Dendritic cell treated with granulocyte-macrophage colony-stimulating factor and Interleukin-4, amounts not matched to agents 40 ng/mL and 50 ng/mL, for 4 days (primary cell): Measurements from ENCODE around the gene CSMD2.

ENCODE experiments used
- H3K27ac Mint-ChIP-seq: one replicate; pipeline ENCODE4 v1.8.0; 2022; ENCODE audit warnings: mild to moderate bottlenecking, mixed read lengths
- H3K27me3 Mint-ChIP-seq: one replicate; pipeline ENCODE4 v1.8.0; 2022; ENCODE audit warnings: mild to moderate bottlenecking, mixed read lengths
- H3K36me3 Mint-ChIP-seq: one replicate; pipeline ENCODE4 v1.8.0; 2022; ENCODE audit warnings: low read depth, mixed read lengths
- H3K4me1 Mint-ChIP-seq: one replicate; pipeline ENCODE4 v1.8.0; 2022; ENCODE audit warnings: low read depth, mixed read lengths
- H3K4me3 Mint-ChIP-seq: one replicate; pipeline ENCODE4 v1.8.0; 2022; ENCODE audit warnings: mild to moderate bottlenecking, moderate library complexity, mixed read lengths
- H3K9me3 Mint-ChIP-seq: one replicate; pipeline ENCODE4 v1.8.0; 2022; ENCODE audit warnings: mixed read lengths
- intact Hi-C: fragments of 100-400 bp; cut with micrococcal nuclease; formaldehyde crosslinking; loops from one replicate; pipeline ENCODE4 v1.15.0; 2022

The CSMD2 gene

DNA sequence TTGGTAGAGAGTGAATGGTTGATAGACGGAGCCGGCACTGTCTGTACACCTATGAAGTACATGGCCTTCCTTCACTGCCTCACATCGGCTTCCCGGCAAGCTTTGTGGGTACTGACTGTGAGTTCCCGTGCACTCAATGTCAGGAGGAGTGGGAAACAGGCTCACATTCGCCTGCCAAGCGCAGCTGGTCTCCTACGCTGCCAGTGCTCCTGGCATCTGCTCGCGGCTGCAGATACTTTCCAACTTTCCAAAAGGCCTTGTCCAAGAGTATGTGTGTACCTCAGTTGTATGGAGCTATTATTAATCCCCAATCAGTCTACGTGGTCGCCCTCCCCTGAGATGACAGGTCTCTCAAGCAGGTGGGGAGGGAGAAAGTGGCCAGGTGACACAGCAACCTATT is 511.8 kb downstream of the CSMD2 start:
- H3K36me3 Mint-ChIP-seq, result no peaks in the 10 kb centered on the region
- intact Hi-C loops, result no loop called here
- no peaks in the 10 kb centered on the region for H3K9me3 Mint-ChIP-seq
- no peaks in the 10 kb centered on the region for H3K27me3 Mint-ChIP-seq
- no peak overlapping the region for H3K27ac Mint-ChIP-seq
- H3K4me3 Mint-ChIP-seq, result no peak overlapping the region
- peaks cover 13% of the 10 kb centered on the region for H3K4me1 Mint-ChIP-seq

DNA sequence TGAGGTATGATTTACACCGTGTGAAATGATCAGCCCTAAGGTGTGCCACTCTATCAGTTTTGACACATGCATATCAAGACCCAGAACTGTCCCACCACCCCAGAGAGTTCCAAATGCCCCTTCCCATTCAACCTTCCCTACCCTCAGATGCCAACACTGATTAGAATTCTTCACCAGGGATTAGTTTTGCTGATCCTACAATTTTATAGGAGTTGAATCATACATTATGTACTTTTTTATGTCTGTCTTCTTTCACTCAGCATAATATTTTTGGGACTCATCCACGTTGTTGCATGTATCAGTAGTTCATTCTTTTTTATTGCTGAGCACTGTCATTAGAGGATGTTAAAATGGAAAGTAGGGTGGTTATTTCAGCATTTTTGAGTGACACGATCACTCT is 514.3 kb downstream of the CSMD2 start:
- H3K27ac Mint-ChIP-seq, result no peak overlapping the region

DNA sequence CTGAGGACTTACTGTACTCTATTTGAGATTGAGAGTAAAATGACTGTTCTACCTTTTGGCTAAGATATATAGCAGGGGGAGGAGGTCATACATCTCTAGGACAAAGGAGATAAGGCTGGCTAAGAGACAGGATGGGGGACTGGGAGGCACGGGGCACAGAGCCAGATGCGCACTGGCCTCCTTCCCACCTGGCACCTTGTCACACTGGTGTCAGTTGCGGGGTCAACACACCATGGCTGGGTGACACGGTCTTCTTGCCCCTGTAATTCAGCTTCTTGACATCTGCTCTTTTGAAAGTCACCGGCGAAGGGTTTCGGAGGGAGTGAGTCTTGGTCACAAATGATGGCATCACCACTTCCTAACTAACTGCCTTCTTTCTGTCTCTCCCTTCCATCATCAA is 515.3 kb downstream of the CSMD2 start:
- intact Hi-C loops, result no loop called here

More for the DNA sequence above, 514.3 kb downstream of the CSMD2 start:
- no peaks in the 10 kb centered on the region for H3K36me3 Mint-ChIP-seq
- H3K27me3 Mint-ChIP-seq, result no peaks in the 10 kb centered on the region
- H3K9me3 Mint-ChIP-seq, result no peaks in the 10 kb centered on the region
- peaks cover under 1% of the 10 kb centered on the region for H3K4me1 Mint-ChIP-seq
- H3K4me3 Mint-ChIP-seq, result no peak overlapping the region
- intact Hi-C loops, result no loop called here

DNA sequence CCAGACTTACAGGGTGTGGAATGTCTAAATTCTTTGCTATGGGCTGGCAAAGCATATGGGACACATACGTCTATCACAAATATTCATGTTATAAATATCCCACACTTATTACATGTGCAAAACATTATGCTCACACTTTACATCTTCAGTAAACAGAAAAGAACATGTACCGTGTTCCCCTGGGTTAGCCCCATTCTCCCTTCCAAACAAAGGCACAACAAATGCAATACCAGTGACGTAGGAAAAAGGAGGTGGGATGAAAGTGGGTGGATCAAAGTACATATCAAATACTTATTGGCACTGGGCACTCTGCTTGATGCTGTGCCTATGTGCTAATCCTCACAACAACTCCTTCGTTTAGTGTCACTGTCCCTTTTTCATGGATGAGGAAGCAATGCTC is 521.8 kb downstream of the CSMD2 start:
- Mint-ChIP-seq H3K9me3 (no peaks in the 10 kb centered on the region), H3K4me3 (no peak overlapping the region), H3K27ac (no peak overlapping the region), H3K27me3 (peaks cover 5% of the 10 kb centered on the region), H3K4me1 (no peaks in the 10 kb centered on the region), H3K36me3 (no peaks in the 10 kb centered on the region)
- intact Hi-C loops, result no loop called here

More for the DNA sequence above, 515.3 kb downstream of the CSMD2 start:
- H3K4me3 Mint-ChIP-seq, result no peak overlapping the region
- no peaks in the 10 kb centered on the region for H3K36me3 Mint-ChIP-seq
- H3K4me1 Mint-ChIP-seq, result no peaks in the 10 kb centered on the region
- H3K27me3 Mint-ChIP-seq, result no peaks in the 10 kb centered on the region
- H3K9me3 Mint-ChIP-seq, result no peaks in the 10 kb centered on the region
- H3K27ac Mint-ChIP-seq, result no peak overlapping the region

DNA sequence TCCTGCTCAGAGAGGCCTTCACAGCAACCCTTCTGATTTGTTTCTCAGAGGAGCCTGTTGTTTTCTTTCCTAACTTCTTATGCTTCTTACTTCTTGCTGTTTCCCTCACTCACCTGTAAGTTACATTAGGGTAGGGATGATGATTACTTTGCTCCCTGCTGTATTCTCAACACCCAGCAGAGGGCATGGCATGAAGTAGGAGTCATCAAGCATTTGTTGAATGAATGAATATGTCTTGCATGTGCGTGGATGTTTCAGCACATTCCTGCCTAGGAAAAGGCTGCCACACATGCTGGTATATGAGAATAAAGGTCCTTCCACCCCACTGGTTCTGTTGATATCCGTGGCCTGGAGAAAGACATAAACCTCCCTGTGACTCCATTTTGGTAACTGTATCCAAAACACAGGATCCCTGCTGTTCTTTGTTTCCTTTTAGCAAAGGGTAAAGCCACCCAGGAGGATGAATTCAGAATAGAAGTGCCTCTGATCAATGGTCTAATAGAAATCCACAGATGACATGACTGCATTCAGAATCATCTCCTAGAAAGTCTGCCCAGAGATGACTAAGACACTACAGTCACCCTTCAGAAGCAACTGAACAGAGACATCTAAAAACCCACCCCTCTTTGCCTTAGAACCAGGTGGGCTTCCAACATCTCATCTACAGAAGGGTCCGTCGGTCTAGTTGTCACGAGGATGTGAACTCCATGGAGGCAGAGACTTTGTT is 523.8 kb downstream of the CSMD2 start:
- Mint-ChIP-seq H3K9me3 (no peaks in the 10 kb centered on the region), H3K4me1 (no peaks in the 10 kb centered on the region), H3K4me3 (no peak overlapping the region), H3K27me3 (peaks cover 6% of the 10 kb centered on the region), H3K27ac (no peak overlapping the region), H3K36me3 (no peaks in the 10 kb centered on the region)
- intact Hi-C loops, result no loop called here

DNA sequence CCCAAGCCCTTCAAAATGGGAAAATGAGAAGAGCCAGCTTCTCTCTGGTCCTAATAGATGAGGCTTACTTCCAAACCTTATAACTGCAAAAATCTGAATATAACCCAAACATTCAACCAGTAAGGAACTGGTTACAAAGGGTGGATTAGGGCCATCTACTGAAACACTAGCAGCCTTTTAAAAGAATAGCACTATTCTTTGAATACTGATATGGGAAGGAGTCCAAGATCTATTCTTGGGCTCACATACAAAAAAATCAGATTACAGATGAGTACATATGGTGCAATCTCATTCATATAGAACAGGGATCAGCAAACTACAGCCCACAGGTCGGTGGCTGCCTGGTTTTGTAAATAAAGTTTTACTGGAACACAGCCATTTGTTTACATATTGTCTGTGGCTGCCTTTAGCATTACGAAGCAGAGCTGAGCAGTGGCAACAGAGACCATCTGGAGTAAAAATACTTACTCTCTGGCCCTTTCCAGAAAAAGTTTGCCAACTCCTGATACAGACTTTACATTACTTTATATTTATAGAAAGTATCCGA is 524.8 kb downstream of the CSMD2 start:
- Mint-ChIP-seq H3K27ac (no peak overlapping the region), H3K4me1 (no peaks in the 10 kb centered on the region), H3K27me3 (peaks cover 6% of the 10 kb centered on the region), H3K4me3 (no peak overlapping the region), H3K36me3 (no peaks in the 10 kb centered on the region), H3K9me3 (no peaks in the 10 kb centered on the region)
- intact Hi-C loops, result no loop called here

DNA sequence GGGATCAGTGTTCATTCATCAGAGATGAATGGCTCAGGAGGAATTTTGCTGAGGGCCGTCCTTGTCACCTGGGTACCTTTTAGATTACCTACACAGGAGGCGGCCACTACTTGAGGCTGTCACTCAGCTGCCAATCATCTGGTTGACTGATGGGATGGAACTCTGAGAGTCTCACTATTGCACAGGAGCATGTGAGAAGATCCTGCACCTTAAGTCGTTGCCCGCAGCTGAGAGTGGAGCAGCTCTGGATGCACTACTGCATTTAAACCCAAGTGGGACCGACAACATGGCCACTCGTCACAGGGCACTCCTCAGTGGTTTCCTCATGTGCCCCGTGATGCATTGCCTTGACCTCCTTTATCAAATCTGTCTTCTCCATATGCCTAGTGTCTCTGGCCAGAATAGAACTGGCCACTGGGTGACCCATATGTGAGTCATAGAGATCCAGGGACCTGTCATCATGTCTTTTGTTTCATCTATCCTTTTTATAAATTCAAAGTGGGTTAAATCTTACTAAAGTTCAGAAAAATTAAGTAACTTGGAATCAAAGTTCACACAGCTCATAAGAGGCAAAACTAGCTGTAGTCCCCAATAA is 527.1 kb downstream of the CSMD2 start:
- intact Hi-C loops, result no loop called here
- H3K36me3 Mint-ChIP-seq, result no peaks in the 10 kb centered on the region
- no peaks in the 10 kb centered on the region for H3K4me1 Mint-ChIP-seq
- H3K9me3 Mint-ChIP-seq, result no peaks in the 10 kb centered on the region
- no peak overlapping the region for H3K27ac Mint-ChIP-seq
- H3K27me3 Mint-ChIP-seq, result peaks cover 21% of the 10 kb centered on the region
- H3K4me3 Mint-ChIP-seq, result no peak overlapping the region

DNA sequence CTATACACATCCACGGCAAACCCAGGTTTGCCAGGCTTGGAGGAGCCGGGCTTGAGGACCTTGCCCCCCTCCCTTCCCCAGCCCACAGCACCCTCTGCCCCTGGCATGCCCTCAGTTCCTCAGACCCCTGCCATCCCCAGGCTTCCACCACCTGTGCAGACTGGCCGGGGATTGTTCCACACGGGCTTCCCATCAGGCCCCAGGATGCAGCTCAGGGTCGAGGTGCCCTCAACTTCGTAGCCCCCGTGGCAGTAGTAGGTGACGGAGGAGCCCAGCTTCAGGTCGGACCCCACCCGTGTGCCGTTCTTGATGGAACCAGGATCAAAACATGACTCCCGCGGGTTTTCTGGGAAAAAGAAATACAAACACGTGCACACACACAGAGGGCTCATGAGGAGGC is 528.8 kb downstream of the CSMD2 start:
- no peak overlapping the region for H3K4me3 Mint-ChIP-seq
- H3K4me1 Mint-ChIP-seq, result no peaks in the 10 kb centered on the region
- intact Hi-C loops, result no loop called here

DNA sequence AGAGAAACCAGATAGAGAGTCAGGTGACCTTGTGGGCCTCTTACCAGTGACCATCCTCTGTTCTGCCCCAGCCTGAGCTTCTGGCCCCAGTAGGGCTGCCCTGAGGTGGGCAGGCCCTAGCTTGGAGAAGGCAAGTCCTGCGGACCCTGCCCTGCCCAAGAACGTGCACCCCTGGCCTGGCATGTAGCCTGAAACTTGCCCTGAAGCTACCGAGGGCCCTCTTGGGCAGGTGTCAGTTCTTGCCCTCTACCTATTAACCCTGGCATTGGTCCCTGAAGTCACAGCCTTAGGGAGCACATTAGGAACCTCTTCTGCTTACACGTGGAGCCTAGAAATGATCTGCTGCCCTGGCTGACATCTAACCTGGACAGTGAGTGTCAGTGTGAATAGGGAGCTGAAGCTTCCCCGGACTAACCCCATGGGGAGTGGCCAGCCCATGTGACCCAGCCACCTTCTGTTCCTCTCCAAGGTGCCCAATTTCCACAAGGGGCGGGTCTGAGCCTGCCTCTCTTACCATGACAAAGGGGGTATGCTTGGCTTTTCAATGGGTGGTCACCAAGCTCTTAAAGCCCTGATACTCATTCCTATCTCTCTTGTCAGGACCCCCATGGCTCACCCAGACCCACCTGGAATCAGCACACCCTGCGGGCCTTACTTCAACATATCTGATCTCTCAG is 529.6 kb downstream of the CSMD2 start:
- peaks cover 19% of the 10 kb centered on the region for H3K27me3 Mint-ChIP-seq
- H3K27ac Mint-ChIP-seq, result no peak overlapping the region
- no peaks in the 10 kb centered on the region for H3K36me3 Mint-ChIP-seq
- no peaks in the 10 kb centered on the region for H3K9me3 Mint-ChIP-seq
- no peaks in the 10 kb centered on the region for H3K4me1 Mint-ChIP-seq
- H3K4me3 Mint-ChIP-seq, result no peak overlapping the region
- intact Hi-C loops, result no loop called here

More for the DNA sequence above, 528.8 kb downstream of the CSMD2 start:
- H3K9me3 Mint-ChIP-seq, result no peaks in the 10 kb centered on the region
- peaks cover 19% of the 10 kb centered on the region for H3K27me3 Mint-ChIP-seq
- no peaks in the 10 kb centered on the region for H3K36me3 Mint-ChIP-seq
- no peak overlapping the region for H3K27ac Mint-ChIP-seq

DNA sequence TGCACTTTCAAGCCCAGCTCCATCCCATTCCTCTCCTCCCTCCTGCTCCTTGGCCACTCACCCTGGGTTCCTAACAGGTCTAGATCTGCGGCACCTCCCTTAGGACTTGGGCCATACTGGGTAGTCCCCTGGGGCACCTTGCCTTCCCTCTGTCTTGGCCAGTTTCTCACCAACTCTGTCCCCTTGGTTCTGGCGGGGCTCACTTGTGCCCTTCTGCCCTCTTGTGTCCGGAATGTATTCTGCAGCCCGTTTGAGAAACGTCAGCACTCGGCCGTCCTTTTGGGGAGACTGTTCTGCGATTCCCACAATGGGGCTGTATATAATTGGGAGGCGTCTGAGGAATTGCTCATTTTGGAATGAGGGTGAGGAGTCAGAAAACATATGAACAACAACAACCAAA is 530.2 kb downstream of the CSMD2 start:
- Mint-ChIP-seq H3K27ac (no peak overlapping the region), H3K9me3 (no peaks in the 10 kb centered on the region), H3K27me3 (peaks cover 22% of the 10 kb centered on the region), H3K4me3 (no peak overlapping the region), H3K4me1 (no peaks in the 10 kb centered on the region), H3K36me3 (no peaks in the 10 kb centered on the region)
- intact Hi-C loops, result loop anchor here (5.0 kb wide), 1 partner anchor 1107 kb away; no protein-coding TSS in a partner anchor

DNA sequence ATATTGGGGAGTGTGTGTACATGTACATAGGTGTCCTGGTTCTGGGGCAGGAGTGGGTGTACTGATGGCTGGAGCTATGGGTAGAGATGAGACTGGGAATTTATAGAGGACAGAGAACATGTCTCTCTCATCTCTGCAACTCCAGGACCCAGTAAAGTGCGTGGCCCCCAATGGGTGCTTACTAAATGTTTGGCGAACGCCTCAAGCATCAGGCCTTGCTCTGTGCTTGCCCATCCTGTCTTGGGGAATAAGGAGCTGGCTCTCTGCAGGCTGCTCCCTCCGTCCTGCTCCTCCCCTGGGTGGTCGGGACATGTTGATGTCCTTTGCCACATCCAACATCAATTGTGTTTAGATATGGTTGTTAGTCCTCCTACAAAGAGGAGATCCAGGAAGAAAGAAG is 530.9 kb downstream of the CSMD2 start:
- intact Hi-C loops, result loop anchor here (5.0 kb wide), 1 partner anchor 1108 kb away; no protein-coding TSS in a partner anchor
- H3K4me3 Mint-ChIP-seq, result no peak overlapping the region
- H3K27ac Mint-ChIP-seq, result no peak overlapping the region
- H3K9me3 Mint-ChIP-seq, result no peaks in the 10 kb centered on the region
- H3K27me3 Mint-ChIP-seq, result peaks cover 24% of the 10 kb centered on the region
- H3K4me1 Mint-ChIP-seq, result no peaks in the 10 kb centered on the region
- H3K36me3 Mint-ChIP-seq, result no peaks in the 10 kb centered on the region

DNA sequence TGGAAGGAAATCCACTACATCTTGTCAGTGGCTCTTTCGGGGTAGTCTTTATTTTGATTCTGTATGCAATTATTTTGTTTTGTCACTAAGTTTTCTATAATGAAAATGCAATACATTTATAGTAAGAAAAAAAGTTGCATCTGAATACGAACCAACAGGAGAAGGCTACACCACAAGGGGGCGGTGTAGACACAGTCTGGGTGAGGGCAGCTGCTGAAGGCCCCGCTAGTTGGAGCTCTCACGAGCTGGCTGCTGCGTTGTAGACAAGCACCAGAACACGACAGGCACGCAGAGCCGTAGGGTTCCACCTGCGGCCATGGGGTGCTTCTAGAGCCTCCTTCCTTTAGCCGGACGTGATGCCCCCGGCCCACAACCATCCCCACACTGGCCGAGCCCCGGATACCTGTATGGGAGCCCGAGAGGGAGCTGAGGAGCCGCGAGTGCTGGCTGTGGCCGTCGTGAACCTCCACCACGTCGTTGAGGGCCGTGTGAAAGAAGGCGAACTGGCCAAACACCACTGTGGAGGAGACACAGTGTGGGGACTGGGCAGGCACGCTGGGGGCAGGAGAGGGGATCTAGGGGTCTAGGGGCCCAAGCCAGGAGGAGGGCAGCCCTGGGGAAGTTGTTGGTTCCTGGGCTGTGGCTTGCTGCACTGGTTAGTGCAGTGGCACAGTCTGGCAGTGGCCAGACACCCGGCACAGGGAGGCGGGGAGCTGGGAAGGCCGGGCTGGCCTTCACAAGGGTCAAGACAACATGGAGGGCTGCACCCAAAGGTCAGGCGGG is 531.8 kb downstream of the CSMD2 start:
- Mint-ChIP-seq H3K4me3 (no peak overlapping the region), H3K27me3 (peaks cover 28% of the 10 kb centered on the region), H3K36me3 (no peaks in the 10 kb centered on the region), H3K27ac (no peak overlapping the region), H3K9me3 (no peaks in the 10 kb centered on the region), H3K4me1 (no peaks in the 10 kb centered on the region)
- intact Hi-C loops, result loop anchor here (2.0 to 5.0 kb wide), 2 partner anchors 966 to 1109 kb away; no protein-coding TSS in a partner anchor

DNA sequence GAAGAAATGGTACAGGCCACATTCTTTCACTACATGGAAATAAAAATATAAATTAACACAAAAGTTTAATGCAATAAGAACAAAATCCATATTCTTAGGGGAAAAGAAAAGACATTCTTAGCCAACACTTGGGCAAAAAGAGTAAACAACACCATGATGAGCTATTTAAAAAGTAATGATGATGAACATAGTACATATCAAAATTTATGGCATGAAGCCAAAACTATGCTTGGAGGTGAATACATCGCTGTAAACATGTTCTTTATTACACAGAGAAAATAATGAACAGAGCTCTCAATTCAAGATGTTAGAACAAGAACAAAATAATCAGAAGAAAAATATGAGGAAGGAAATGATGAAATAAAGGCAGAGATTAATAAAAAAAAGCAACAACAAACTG is 534.3 kb downstream of the CSMD2 start:
- Mint-ChIP-seq H3K27ac (no peak overlapping the region), H3K9me3 (no peaks in the 10 kb centered on the region), H3K27me3 (peaks cover 35% of the 10 kb centered on the region), H3K36me3 (no peaks in the 10 kb centered on the region), H3K4me3 (no peak overlapping the region), H3K4me1 (no peaks in the 10 kb centered on the region)
- intact Hi-C loops, result loop anchor here (5.0 kb wide), 1 partner anchor 1112 kb away; no protein-coding TSS in a partner anchor
